Kidney (tissue), 2 donors: ENCODE results near the gene PDE4D. TPM values are rescaled to one million over a fixed set of nuclear protein-coding genes. Genes with fewer than 3 reads are reported as not detected.
A peak's percentile ranks its signal among the peaks of the same experiment; 100 is the strongest.

Source experiments
- microRNA-seq: library from miRNA; unstranded; fragments of <30 nt; microRNA quantifications from one replicate; pipeline ENCODE4 v1.2.0, GENCODE V29; 2020
- polyA plus RNA-seq: library from polyadenylated mRNA; stranded (reverse); fragments of 350-450 nt; fragmentation: Illumina TruSeq; extraction: RNeasy Lipid Tissue Mini Kit (QIAGEN cat#74804); gene quantifications from one replicate; pipeline ENCODE4 v1.2.3, GENCODE V29; 2014; ENCODE audit warnings: low read depth, low replicate concordance; ENCODE audit not compliant: insufficient read depth
- total RNA-seq: library from RNA; stranded (reverse); fragmentation: NEBNext Ultra II Directional; extraction: Animal tissue kit (Norgen Biotek cat#: 25700); gene quantifications from one replicate; pipeline ENCODE4 v1.2.1, GENCODE V29; 2021
- donor health status: DM: yes; HTN: yes; CAD: no.

Gene PDE4D
- total and polyA plus RNA-seq, 2 donors from 2014 or later = 9.2 to 78.9 TPM

Small RNAs within 50 kb of the gene (microRNA-seq; reads per million reads assigned to microRNA genes)
- gene MIR582 = 19.3 reads per million, percentile 30 among the genes with 10 or more reads in this experiment
